ENCODE results near the gene PID1. TPM values are rescaled to one million over a fixed set of nuclear protein-coding genes. Genes with fewer than 3 reads are reported as not detected.

Gene PID1
- polyA plus RNA-seq, 3 donors: 61.8 to 117 (median 62.3) TPM

- Mint-ChIP-seq H3K36me3 (peaks cover 52 to 59% of the 10 kb centered on the region in 2 donors), H3K4me1 (peaks cover 65% of the 10 kb centered on the region), H3K27ac (peak overlapping the region in 4 of 7 donors; percentile 70 to 92 (median 77)), H3K27me3 (ENCODE audit: low read depth in 3 of 3) (peaks cover 45 to 57% (median 56%) of the 10 kb centered on the region in 3 donors), H3K4me3 (peak overlapping the region; percentile 91 to 94), H3K9me3 (peaks cover 0 to 22% (median 13%) of the 10 kb centered on the region in 7 donors)
- intact Hi-C loops (cut with micrococcal nuclease): loop anchor here in 1 of 2 donors (10.0 kb wide), 1 partner anchor 65 kb away; no protein-coding TSS in a partner anchor
- peaks cover 17% of the 10 kb centered on the region for H3K79me2 ChIP-seq (ENCODE audit: insufficient read depth, low read length)
- no peaks in the 10 kb centered on the region for H3K36me3 ChIP-seq (replicated peaks in 1 of 2; ENCODE audit: control insufficient read depth in 1 of 2, insufficient read depth in 2 of 2, low read length in 2 of 2)
- peak overlapping the region; percentile 77 for H3K4me2 ChIP-seq (replicated peaks; ENCODE audit: extremely low read depth, low read length, poor library complexity, severe bottlenecking)
- H3K4me3 ChIP-seq (replicated peaks in 1 of 3; ENCODE audit: low read depth in 2 of 3, low read length in 3 of 3): peak overlapping the region; percentile 78 to 97 (median 83)
- peak overlapping the region in 1 of 2 donors; percentile 82 for H3K27ac ChIP-seq (ENCODE audit: low read depth in 1 of 2, low read length in 2 of 2)
- H3K9me3 ChIP-seq (replicated peaks in 1 of 2; ENCODE audit: control insufficient read depth in 1 of 2, insufficient read depth in 1 of 2, low read length in 2 of 2): no peaks in the 10 kb centered on the region
- 86% methylated on average over 4 of the region's 6 CpGs for WGBS (ENCODE audit: insufficient coverage)
- no peak overlapping the region for H2AFZ ChIP-seq (ENCODE audit: insufficient read depth, low read depth, low read length, poor library complexity, severe bottlenecking)
- peak overlapping the region; percentile 93 for H3K9ac ChIP-seq (ENCODE audit: insufficient read depth, low read length, poor library complexity, severe bottlenecking)
- peaks cover 53% of the 10 kb centered on the region for H4K20me1 ChIP-seq (ENCODE audit: insufficient read depth, low read length)
- TF ChIP-seq CTCF (IDR thresholded peaks at IDR 0.05): no peak
- H3K4me1 ChIP-seq (ENCODE audit: control insufficient read depth in 1 of 2, insufficient read depth in 2 of 2, low read length in 2 of 2): peaks cover 39 to 65% of the 10 kb centered on the region in 2 donors
- H3K27me3 ChIP-seq (ENCODE audit: control insufficient read depth in 2 of 2, insufficient read depth in 2 of 2, low read length in 2 of 2): peaks cover 43 to 52% of the 10 kb centered on the region in 2 donors
- DNase-seq: no peak
Observed at GRCh38 chr2:229269941-229270340, 1.1 kb downstream of the PID1 start.

- intact Hi-C loops (cut with micrococcal nuclease): no loop called here
- no peaks in the 10 kb centered on the region for H3K36me3 ChIP-seq (replicated peaks in 1 of 2; ENCODE audit: control insufficient read depth in 1 of 2, insufficient read depth in 2 of 2, low read length in 2 of 2)
- H3K9ac ChIP-seq (ENCODE audit: insufficient read depth, low read length, poor library complexity, severe bottlenecking): peak overlapping the region; percentile 5
- H3K27ac Mint-ChIP-seq: peak overlapping the region in 3 of 7 donors; percentile 6 to 92 (median 34)
- H3K4me3 ChIP-seq (replicated peaks in 1 of 3; ENCODE audit: low read depth in 2 of 3, low read length in 3 of 3): peak overlapping the region; percentile 78 to 97 (median 83)
- DNase-seq: no peak
- peaks cover 39 to 65% of the 10 kb centered on the region in 2 donors for H3K4me1 ChIP-seq (ENCODE audit: control insufficient read depth in 1 of 2, insufficient read depth in 2 of 2, low read length in 2 of 2)
- WGBS (ENCODE audit: insufficient coverage): 100% methylated on average over 2 of the region's 8 CpGs
- no peak for TF ChIP-seq CTCF (IDR thresholded peaks at IDR 0.05)
- no peak overlapping the region for H3K27ac ChIP-seq (ENCODE audit: low read depth in 1 of 2, low read length in 2 of 2)
- no peaks in the 10 kb centered on the region for H3K9me3 ChIP-seq (replicated peaks in 1 of 2; ENCODE audit: control insufficient read depth in 1 of 2, insufficient read depth in 1 of 2, low read length in 2 of 2)
- H3K4me3 Mint-ChIP-seq: peak overlapping the region; percentile 91 to 94
- H3K79me2 ChIP-seq (ENCODE audit: insufficient read depth, low read length): peaks cover 17% of the 10 kb centered on the region
- peaks cover 68% of the 10 kb centered on the region for H3K4me1 Mint-ChIP-seq
- H3K27me3 ChIP-seq (ENCODE audit: control insufficient read depth in 2 of 2, insufficient read depth in 2 of 2, low read length in 2 of 2): peaks cover 43 to 52% of the 10 kb centered on the region in 2 donors
- peaks cover 61% of the 10 kb centered on the region for H4K20me1 ChIP-seq (ENCODE audit: insufficient read depth, low read length)
- H2AFZ ChIP-seq (ENCODE audit: insufficient read depth, low read depth, low read length, poor library complexity, severe bottlenecking): no peak overlapping the region
- H3K27me3 Mint-ChIP-seq (ENCODE audit: low read depth in 3 of 3): peaks cover 45 to 57% (median 52%) of the 10 kb centered on the region in 3 donors
- H3K36me3 Mint-ChIP-seq: peaks cover 52 to 62% of the 10 kb centered on the region in 2 donors
- peak overlapping the region; percentile 77 for H3K4me2 ChIP-seq (replicated peaks; ENCODE audit: extremely low read depth, low read length, poor library complexity, severe bottlenecking)
- H3K9me3 Mint-ChIP-seq: peaks cover 0 to 22% (median 13%) of the 10 kb centered on the region in 7 donors
Observed at GRCh38 chr2:229269146-229269545, 1.9 kb downstream of the PID1 start.
